Kidney epithelial cell (primary cell): ENCODE results near the gene GLIPR1L1. TPM values are rescaled to one million over a fixed set of nuclear protein-coding genes. Genes with fewer than 3 reads are reported as not detected.

Source experiments
- DNase-seq: peaks from one replicate; pipeline ENCODE4 v3.0.0-alpha.2; 2010; ENCODE audit warnings: low read depth
- H3K27me3 ChIP-seq: 2 replicates; pipeline ENCODE4 v1.6.0; 2011; ENCODE audit warnings: low read length; ENCODE audit not compliant: control insufficient read depth, insufficient read depth
- H3K36me3 ChIP-seq: 2 replicates; pipeline ENCODE4 v1.5.1; 2011; ENCODE audit warnings: low read length; ENCODE audit not compliant: control insufficient read depth, insufficient read depth
- H3K4me3 ChIP-seq: 2 replicates; pipeline ENCODE4 v1.5.1; 2011; ENCODE audit warnings: low read depth, mild to moderate bottlenecking, control low read depth, low read length
- total RNA-seq: library from RNA; depleted of rRNA; stranded (reverse); fragments of >200 nt; gene quantifications from 2 replicates; pipeline ENCODE4 v1.2.3, GENCODE V29; 2015
- TF ChIP-seq, protein P1 (sequence below): IDR thresholded peaks from 2 replicates; pipeline ENCODE4 v1.5.1; 2011; ENCODE audit warnings: mild to moderate bottlenecking, moderate library complexity, low read length, control low read depth, inconsistent platforms; ENCODE audit not compliant: insufficient read depth, poor library complexity, severe bottlenecking

Gene GLIPR1L1
- total RNA-seq, 1 donor from 2014 or later, result not detected

- H3K36me3 ChIP-seq, result no peaks in the 10 kb centered on the region
- no peak overlapping the region for H3K4me3 ChIP-seq
- H3K27me3 ChIP-seq, result no peaks in the 10 kb centered on the region
- TF ChIP-seq, protein P1, sequence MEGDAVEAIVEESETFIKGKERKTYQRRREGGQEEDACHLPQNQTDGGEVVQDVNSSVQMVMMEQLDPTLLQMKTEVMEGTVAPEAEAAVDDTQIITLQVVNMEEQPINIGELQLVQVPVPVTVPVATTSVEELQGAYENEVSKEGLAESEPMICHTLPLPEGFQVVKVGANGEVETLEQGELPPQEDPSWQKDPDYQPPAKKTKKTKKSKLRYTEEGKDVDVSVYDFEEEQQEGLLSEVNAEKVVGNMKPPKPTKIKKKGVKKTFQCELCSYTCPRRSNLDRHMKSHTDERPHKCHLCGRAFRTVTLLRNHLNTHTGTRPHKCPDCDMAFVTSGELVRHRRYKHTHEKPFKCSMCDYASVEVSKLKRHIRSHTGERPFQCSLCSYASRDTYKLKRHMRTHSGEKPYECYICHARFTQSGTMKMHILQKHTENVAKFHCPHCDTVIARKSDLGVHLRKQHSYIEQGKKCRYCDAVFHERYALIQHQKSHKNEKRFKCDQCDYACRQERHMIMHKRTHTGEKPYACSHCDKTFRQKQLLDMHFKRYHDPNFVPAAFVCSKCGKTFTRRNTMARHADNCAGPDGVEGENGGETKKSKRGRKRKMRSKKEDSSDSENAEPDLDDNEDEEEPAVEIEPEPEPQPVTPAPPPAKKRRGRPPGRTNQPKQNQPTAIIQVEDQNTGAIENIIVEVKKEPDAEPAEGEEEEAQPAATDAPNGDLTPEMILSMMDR, result no peak
- DNase-seq, result no peak
Observed at GRCh38 chr12:75374971-75375370, 40.5 kb downstream of the GLIPR1L1 start.

DNA sequence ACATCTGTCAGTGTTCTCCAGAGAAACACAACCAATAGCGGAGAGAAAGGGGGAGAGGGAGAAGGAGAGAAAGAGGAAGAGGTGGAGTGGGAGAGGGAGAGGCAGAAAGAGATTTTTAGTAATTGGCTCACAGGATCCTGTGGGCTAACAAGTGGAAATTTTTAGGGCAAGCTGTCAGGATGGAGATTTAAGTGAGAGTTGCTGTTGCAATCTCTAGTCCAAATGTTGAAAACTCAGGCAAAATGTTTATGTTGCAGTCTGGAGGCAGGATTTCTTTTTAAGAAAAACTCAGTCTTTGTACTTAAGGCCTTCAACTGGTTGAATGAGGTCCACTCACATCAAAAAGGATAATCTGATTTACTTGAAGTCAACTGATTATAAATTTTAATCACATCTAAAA lies 43.9 kb downstream of the GLIPR1L1 start:
- TF ChIP-seq, protein P1, result no peak
- H3K36me3 ChIP-seq, result no peaks in the 10 kb centered on the region
- H3K4me3 ChIP-seq, result no peak overlapping the region
- DNase-seq, result no peak
- no peaks in the 10 kb centered on the region for H3K27me3 ChIP-seq

DNA sequence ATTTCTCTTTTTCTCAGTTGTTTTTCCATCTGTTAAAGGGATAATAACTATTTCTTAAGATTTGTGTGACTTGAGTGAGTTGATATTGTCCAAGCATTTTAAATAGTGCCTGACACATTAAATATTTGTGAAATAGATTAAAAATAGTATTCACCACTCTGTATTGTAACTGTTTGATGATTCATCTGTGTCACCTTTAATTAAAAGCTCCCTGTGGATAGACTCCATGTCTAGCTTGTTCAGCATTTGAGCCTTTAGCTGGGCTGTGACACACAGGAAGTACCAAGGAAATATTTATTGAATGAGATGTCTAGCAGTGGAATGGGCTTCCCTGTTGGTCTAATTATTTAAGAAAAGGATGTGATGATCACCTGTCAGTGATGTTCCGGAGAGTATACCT lies 54.6 kb downstream of the GLIPR1L1 start:
- Histone ChIP-seq H3K27me3 (no peaks in the 10 kb centered on the region), H3K36me3 (no peaks in the 10 kb centered on the region), H3K4me3 (no peak overlapping the region)
- TF ChIP-seq, protein P1, result no peak
- DNase-seq, result peak; percentile 14

GRCh38 chr12:75389706-75390105 lies 55.2 kb downstream of the GLIPR1L1 start:
- Histone ChIP-seq H3K4me3 (no peak overlapping the region), H3K27me3 (no peaks in the 10 kb centered on the region)
- DNase-seq, result no peak

GRCh38 chr12:75390156-75390898 lies 55.9 kb downstream of the GLIPR1L1 start:
- TF ChIP-seq, protein P1, result no peak
- Histone ChIP-seq H3K27me3 (no peaks in the 10 kb centered on the region), H3K36me3 (no peaks in the 10 kb centered on the region), H3K4me3 (peak overlapping the region; percentile 75)
- no peak for DNase-seq

More at GRCh38 chr12:75389706-75390105, 55.2 kb downstream of the GLIPR1L1 start:
- H3K36me3 ChIP-seq, result no peaks in the 10 kb centered on the region
- TF ChIP-seq, protein P1, result no peak
